Stimulated activated naive CD8-positive, alpha-beta T cell treated with anti-CD3 and anti-CD28 coated beads, Interleukin-15, amount 100 ng/mL, for 72 hours (primary cell): ENCODE measurements around the gene PDE1A.

Experiments used
- ATAC-seq: fragments of 150-1000 bp; cut with Tn5 transposase; 2 replicates; pipeline ENCODE4 v1.10.0; 2021; ENCODE audit warnings: mild to moderate bottlenecking, moderate library complexity
- DNase-seq, 2 donors: peaks; one replicate each; pipeline ENCODE4 v3.0.0; 2021 to 2022
- H3K27ac Mint-ChIP-seq, 2 donors: one replicate each; pipeline ENCODE4 v1.8.0; 2022; ENCODE audit warnings: mild to moderate bottlenecking in 2 of 2, mixed read lengths in 2 of 2, moderate library complexity in 2 of 2
- H3K27me3 Mint-ChIP-seq: one replicate; pipeline ENCODE4 v1.8.0; 2022; ENCODE audit warnings: mixed read lengths
- H3K4me1 Mint-ChIP-seq: one replicate; pipeline ENCODE4 v1.8.0; 2022; ENCODE audit warnings: mild to moderate bottlenecking, mixed read lengths
- H3K4me3 Mint-ChIP-seq, 2 donors: one replicate each; pipeline ENCODE4 v1.8.0; 2022; ENCODE audit warnings: mild to moderate bottlenecking in 2 of 2, mixed read lengths in 2 of 2, moderate library complexity in 1 of 2
- H3K9me3 Mint-ChIP-seq, 2 donors: one replicate each; pipeline ENCODE4 v1.8.0; 2022; ENCODE audit warnings: mixed read lengths in 2 of 2

The PDE1A gene

GRCh38 chr2:182351427-182351826 lies 75.4 kb downstream of the PDE1A start:
- DNase-seq (no peak), ATAC-seq (no peak)
- no peak overlapping the region for H3K4me3 Mint-ChIP-seq
- H3K27me3 Mint-ChIP-seq, result no peaks in the 10 kb centered on the region
- no peaks in the 10 kb centered on the region for H3K4me1 Mint-ChIP-seq
- H3K27ac Mint-ChIP-seq, result no peak overlapping the region
- H3K9me3 Mint-ChIP-seq, result no peaks in the 10 kb centered on the region

DNA sequence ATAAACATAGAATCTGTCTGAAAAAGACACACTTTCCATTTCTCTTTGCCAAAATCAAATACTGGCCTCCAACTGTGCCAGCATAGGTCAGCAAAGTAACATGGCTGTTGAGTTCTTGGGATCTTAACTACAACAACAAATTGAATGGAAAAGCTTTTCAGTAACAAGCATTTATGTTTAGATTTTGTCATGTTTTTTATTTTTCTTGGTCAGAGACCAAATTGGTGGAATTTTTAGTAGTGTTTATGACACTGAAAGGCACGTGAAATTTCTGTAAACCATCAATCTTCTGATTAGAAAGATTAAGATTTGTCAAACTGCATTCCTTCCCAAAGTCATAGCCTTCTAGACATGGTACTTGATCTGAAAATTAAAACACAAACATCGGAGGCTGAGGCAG lies 77.6 kb downstream of the PDE1A start:
- DNase-seq, result no peak
- ATAC-seq, result no peak
- H3K4me1 Mint-ChIP-seq, result no peaks in the 10 kb centered on the region
- H3K4me3 Mint-ChIP-seq, result no peak overlapping the region
- H3K27ac Mint-ChIP-seq, result no peak overlapping the region
- H3K27me3 Mint-ChIP-seq, result no peaks in the 10 kb centered on the region
- no peaks in the 10 kb centered on the region for H3K9me3 Mint-ChIP-seq

- H3K27me3 Mint-ChIP-seq, result no peaks in the 10 kb centered on the region
- no peaks in the 10 kb centered on the region for H3K4me1 Mint-ChIP-seq
- H3K27ac Mint-ChIP-seq, result no peak overlapping the region
- H3K4me3 Mint-ChIP-seq, result no peak overlapping the region
- ATAC-seq (no peak), DNase-seq (no peak)
- H3K9me3 Mint-ChIP-seq, result no peaks in the 10 kb centered on the region
These were observed 81.5 kb downstream of the PDE1A start for GRCh38 chr2:182345384-182345783.

DNA sequence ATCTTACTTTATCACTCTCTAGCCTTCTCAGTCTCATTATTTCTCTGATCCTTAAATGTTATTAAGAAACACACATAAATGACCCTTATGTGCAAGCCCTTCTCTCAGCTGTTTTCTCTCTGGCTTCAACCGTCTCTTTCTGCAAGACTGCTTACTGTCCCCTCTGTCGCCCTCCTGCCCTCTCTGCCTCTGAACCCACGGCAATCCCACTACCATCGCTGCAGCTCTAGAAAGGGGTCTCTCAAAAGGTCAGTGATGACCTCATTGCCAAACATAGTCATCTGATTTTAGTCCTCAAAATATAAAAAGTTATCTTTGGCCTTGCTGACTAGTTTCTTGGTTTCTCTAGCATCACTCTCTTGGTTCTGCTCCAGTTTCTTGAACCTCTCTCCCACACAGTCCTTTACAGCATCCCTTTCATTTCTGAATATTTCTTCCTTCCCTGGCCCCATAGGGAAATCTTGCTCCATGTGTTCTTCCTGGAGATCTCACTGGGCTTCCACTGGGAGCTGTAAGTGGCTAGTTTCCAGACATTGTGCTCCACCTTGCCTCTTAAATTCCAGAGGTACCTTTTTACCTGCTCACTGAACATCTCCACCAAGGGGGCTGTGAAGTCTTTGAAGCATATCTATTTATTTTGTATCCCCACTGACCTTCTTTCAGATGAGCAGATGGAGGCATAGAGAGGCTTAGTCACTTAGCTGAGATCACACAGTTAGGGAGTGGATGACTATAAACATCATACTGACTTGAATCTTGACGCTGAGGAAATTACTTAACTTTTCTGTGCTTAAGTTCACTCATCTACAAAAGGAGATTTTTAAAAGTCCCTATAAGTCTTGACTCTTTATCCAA lies 96.2 kb downstream of the PDE1A start:
- peaks cover 5 to 20% of the 10 kb centered on the region in 2 donors for H3K9me3 Mint-ChIP-seq
- H3K4me3 Mint-ChIP-seq, result no peak overlapping the region
- DNase-seq (no peak), ATAC-seq (no peak)
- H3K4me1 Mint-ChIP-seq, result no peaks in the 10 kb centered on the region
- H3K27ac Mint-ChIP-seq, result no peak overlapping the region
- H3K27me3 Mint-ChIP-seq, result no peaks in the 10 kb centered on the region

GRCh38 chr2:182324665-182325064 lies 102.2 kb downstream of the PDE1A start:
- no peaks in the 10 kb centered on the region for H3K27me3 Mint-ChIP-seq
- H3K4me1 Mint-ChIP-seq, result no peaks in the 10 kb centered on the region
- H3K27ac Mint-ChIP-seq, result no peak overlapping the region
- no peak for ATAC-seq
- H3K4me3 Mint-ChIP-seq, result no peak overlapping the region
- no peak for DNase-seq
- no peaks in the 10 kb centered on the region for H3K9me3 Mint-ChIP-seq

DNA sequence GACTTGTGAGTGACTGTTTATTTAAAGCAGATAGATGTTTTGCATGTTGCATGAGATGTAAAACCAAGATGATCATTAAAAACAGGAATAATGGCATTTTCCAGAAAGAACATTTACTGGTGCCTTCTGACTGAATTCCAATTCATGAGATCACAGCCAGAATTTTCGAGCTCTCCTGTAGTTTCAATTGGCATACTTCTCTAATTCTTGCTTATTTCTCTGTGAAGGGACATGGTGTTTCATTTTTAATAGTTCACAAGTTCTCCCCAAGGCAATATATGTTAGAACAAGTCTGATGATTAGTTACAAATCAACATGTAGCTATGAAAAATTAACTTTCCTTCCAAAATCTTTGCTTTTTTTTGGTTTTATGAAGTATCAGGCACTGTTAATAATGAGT lies 105.7 kb downstream of the PDE1A start:
- H3K9me3 Mint-ChIP-seq, result no peaks in the 10 kb centered on the region
- no peaks in the 10 kb centered on the region for H3K27me3 Mint-ChIP-seq
- H3K4me3 Mint-ChIP-seq, result no peak overlapping the region
- ATAC-seq (no peak), DNase-seq (no peak)
- no peaks in the 10 kb centered on the region for H3K4me1 Mint-ChIP-seq
- no peak overlapping the region for H3K27ac Mint-ChIP-seq

GRCh38 chr2:182319556-182320505 lies 107.0 kb downstream of the PDE1A start:
- ATAC-seq (no peak), DNase-seq (no peak)
- Mint-ChIP-seq H3K27ac (no peak overlapping the region), H3K9me3 (no peaks in the 10 kb centered on the region), H3K4me3 (no peak overlapping the region), H3K27me3 (no peaks in the 10 kb centered on the region), H3K4me1 (no peaks in the 10 kb centered on the region)

- Mint-ChIP-seq H3K27ac (no peak overlapping the region), H3K4me3 (no peak overlapping the region), H3K27me3 (no peaks in the 10 kb centered on the region), H3K4me1 (no peaks in the 10 kb centered on the region), H3K9me3 (no peaks in the 10 kb centered on the region)
- ATAC-seq (no peak), DNase-seq (no peak)
These were observed 108.2 kb downstream of the PDE1A start for GRCh38 chr2:182318466-182319220.

- DNase-seq (no peak), ATAC-seq (no peak)
- no peaks in the 10 kb centered on the region for H3K4me1 Mint-ChIP-seq
- H3K9me3 Mint-ChIP-seq, result no peaks in the 10 kb centered on the region
- H3K27me3 Mint-ChIP-seq, result no peaks in the 10 kb centered on the region
- H3K4me3 Mint-ChIP-seq, result no peak overlapping the region
- no peak overlapping the region for H3K27ac Mint-ChIP-seq
These were observed 109.9 kb downstream of the PDE1A start for GRCh38 chr2:182316950-182317349.

DNA sequence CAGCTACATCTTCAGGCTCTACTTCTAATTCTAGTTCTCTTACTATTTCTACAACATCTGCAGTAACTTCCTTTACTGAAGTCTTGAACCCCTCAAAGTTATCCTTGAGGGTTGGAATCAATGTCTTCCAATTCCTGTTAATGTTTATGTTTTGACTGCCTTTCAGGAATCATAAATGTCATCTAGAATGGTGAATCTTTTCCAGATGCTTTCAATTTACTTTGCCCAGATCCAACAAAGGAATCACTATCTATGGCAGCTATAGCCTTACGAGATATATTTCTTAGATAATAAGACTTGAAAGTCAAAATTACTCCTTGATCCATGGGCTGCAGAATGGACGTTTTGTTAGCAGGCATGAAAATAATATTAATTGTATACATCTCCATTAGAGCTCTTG lies 123.9 kb downstream of the PDE1A start:
- Mint-ChIP-seq H3K4me3 (no peak overlapping the region), H3K4me1 (no peaks in the 10 kb centered on the region), H3K27me3 (no peaks in the 10 kb centered on the region), H3K27ac (peak overlapping the region in 1 of 2 donors; percentile 62), H3K9me3 (no peaks in the 10 kb centered on the region)
- no peak for ATAC-seq
- no peak for DNase-seq

GRCh38 chr2:182302174-182302573 lies 124.7 kb downstream of the PDE1A start:
- no peaks in the 10 kb centered on the region for H3K9me3 Mint-ChIP-seq
- no peak overlapping the region for H3K4me3 Mint-ChIP-seq
- no peak for ATAC-seq
- H3K27me3 Mint-ChIP-seq, result no peaks in the 10 kb centered on the region
- H3K4me1 Mint-ChIP-seq, result no peaks in the 10 kb centered on the region
- no peak overlapping the region for H3K27ac Mint-ChIP-seq
- no peak for DNase-seq

- H3K4me1 Mint-ChIP-seq, result no peaks in the 10 kb centered on the region
- no peak for ATAC-seq
These were observed 125.7 kb downstream of the PDE1A start for GRCh38 chr2:182301093-182301492.

GRCh38 chr2:182300608-182301007 lies 126.2 kb downstream of the PDE1A start:
- ATAC-seq, result no peak
- no peaks in the 10 kb centered on the region for H3K27me3 Mint-ChIP-seq
- no peak overlapping the region for H3K4me3 Mint-ChIP-seq
- no peaks in the 10 kb centered on the region for H3K4me1 Mint-ChIP-seq
- H3K9me3 Mint-ChIP-seq, result no peaks in the 10 kb centered on the region
- DNase-seq, result no peak
- H3K27ac Mint-ChIP-seq, result no peak overlapping the region

More at GRCh38 chr2:182301093-182301492, 125.7 kb downstream of the PDE1A start:
- no peak overlapping the region for H3K27ac Mint-ChIP-seq
- H3K9me3 Mint-ChIP-seq, result no peaks in the 10 kb centered on the region
- no peaks in the 10 kb centered on the region for H3K27me3 Mint-ChIP-seq
- H3K4me3 Mint-ChIP-seq, result no peak overlapping the region
- no peak for DNase-seq

DNA sequence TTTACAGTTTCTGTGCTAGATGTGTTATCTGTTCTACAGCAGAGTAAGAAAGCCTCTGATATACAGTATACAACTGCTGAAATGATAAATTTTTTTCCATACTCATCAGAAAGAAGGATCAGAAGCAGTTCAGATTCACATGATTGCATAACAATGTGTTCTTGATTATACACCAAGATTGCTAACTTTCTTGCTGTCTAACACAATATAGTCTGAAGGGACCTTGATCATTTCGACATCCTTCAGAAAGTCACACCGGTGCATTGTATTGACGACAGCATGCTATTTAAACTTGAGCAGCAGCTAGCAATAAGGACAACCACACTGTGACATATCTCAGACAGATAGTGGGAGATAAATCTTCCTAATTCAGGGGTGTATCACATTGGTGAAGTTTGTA lies 127.2 kb downstream of the PDE1A start:
- H3K27me3 Mint-ChIP-seq, result no peaks in the 10 kb centered on the region
- DNase-seq (no peak), ATAC-seq (no peak)
- no peak overlapping the region for H3K27ac Mint-ChIP-seq
- H3K4me1 Mint-ChIP-seq, result no peaks in the 10 kb centered on the region
- peaks cover 0 to 1% of the 10 kb centered on the region in 2 donors for H3K9me3 Mint-ChIP-seq
- no peak overlapping the region for H3K4me3 Mint-ChIP-seq

DNA sequence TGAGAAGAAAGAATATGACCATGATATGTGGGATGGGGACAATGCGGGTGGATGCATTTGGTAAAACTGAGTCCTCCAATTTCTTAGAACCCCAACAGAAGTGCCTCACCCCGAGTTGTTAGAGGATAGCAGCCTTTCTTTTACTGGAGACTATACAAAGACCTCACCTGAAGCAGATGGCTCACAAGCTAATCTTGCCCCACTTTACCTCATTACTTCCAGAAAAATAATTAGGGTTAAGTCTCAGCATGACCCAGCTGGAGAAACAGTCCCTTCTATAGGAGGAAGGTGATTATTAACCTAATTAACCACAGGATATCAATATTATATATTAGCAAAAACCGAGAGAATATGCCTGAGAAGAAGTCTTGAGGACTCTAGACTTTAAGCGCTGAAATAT lies 128.4 kb downstream of the PDE1A start:
- ATAC-seq, result no peak
- Mint-ChIP-seq H3K9me3 (peaks cover 0 to 4% of the 10 kb centered on the region in 2 donors), H3K4me1 (no peaks in the 10 kb centered on the region), H3K4me3 (no peak overlapping the region), H3K27ac (no peak overlapping the region), H3K27me3 (no peaks in the 10 kb centered on the region)
- DNase-seq, result no peak
